ENCODE measurements around the gene CUBN. TPM values are rescaled to one million over a fixed set of nuclear protein-coding genes. Genes with fewer than 3 reads are reported as not detected.

Gene CUBN
- total and polyA plus RNA-seq, 10 of the 15 experiments (the other 5 are each of a cell fraction or from before 2014, with no cell fraction given), result under 0.01 to 0.14 (median 0.02) TPM; not detected in 6

GRCh38 chr10:17066000-17066399 lies 63.6 kb downstream of the CUBN start:
- no peak overlapping the region for H3K27ac ChIP-seq (ENCODE audit: control insufficient read depth, insufficient read depth)
- no peak for FAIRE-seq
- no peak for DNase-seq (ENCODE audit: low read depth, low spot score)
- ChIA-PET POLR2A (no interaction called here), SMC1A (ENCODE audit: uncharacterized antibody, unreplicated experiment) (interaction anchor here (0.8 kb wide), 1 partner anchor 29 kb away, joined by 3 read pairs; no protein-coding TSS in a partner anchor), CTCF (no interaction called here), RAD21 (ENCODE audit: unreplicated experiment) (no interaction called here)
- no peaks in the 10 kb centered on the region for H3K9me3 ChIP-seq (replicated peaks; ENCODE audit: control insufficient read depth, insufficient read depth, low read length)
- no peak for TF ChIP-seq STAT1 (conservative IDR thresholded peaks at IDR 0.05)
- TF ChIP-seq SPI1 (IDR thresholded peaks at IDR 0.05; ENCODE audit: borderline replicate concordance, insufficient read depth, low read depth, low read length), result no peak
- no peak for TF ChIP-seq ATF3 (IDR thresholded peaks at IDR 0.05; ENCODE audit: borderline replicate concordance, extremely low read depth, low read depth, low read length)
- no peak for TF ChIP-seq E2F4 (IDR thresholded peaks at IDR 0.05; ENCODE audit: low read depth, low read length)
- TF ChIP-seq WRNIP1 (IDR thresholded peaks at IDR 0.05; ENCODE audit: borderline replicate concordance, low read depth, low read length), result no peak
- no peak for TF ChIP-seq RUNX3 (IDR thresholded peaks at IDR 0.05; ENCODE audit: low read length)
- TF ChIP-seq RCOR1 (conservative IDR thresholded peaks at IDR 0.05; ENCODE audit: low read depth, low read length), result no peak
- no peak for TF ChIP-seq MXI1 (IDR thresholded peaks at IDR 0.05; ENCODE audit: low read depth, low read length)
- TF ChIP-seq IKZF2 (IDR thresholded peaks at IDR 0.05), result no peak
- TF ChIP-seq, protein P1, sequence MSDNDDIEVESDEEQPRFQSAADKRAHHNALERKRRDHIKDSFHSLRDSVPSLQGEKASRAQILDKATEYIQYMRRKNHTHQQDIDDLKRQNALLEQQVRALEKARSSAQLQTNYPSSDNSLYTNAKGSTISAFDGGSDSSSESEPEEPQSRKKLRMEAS (IDR thresholded peaks at IDR 0.05; ENCODE audit: low read depth, low read length), result no peak
- TF ChIP-seq RAD21 (IDR thresholded peaks at IDR 0.05; ENCODE audit: insufficient read depth, low read depth, low read length), result no peak
- TF ChIP-seq, protein P2, sequence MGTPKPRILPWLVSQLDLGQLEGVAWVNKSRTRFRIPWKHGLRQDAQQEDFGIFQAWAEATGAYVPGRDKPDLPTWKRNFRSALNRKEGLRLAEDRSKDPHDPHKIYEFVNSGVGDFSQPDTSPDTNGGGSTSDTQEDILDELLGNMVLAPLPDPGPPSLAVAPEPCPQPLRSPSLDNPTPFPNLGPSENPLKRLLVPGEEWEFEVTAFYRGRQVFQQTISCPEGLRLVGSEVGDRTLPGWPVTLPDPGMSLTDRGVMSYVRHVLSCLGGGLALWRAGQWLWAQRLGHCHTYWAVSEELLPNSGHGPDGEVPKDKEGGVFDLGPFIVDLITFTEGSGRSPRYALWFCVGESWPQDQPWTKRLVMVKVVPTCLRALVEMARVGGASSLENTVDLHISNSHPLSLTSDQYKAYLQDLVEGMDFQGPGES (IDR thresholded peaks at IDR 0.05), result no peak
- H3K36me3 ChIP-seq (ENCODE audit: control insufficient read depth in 2 of 2, insufficient read depth in 2 of 2, low read length in 1 of 2), result no peaks in the 10 kb centered on the region
- no peaks in the 10 kb centered on the region for H4K20me1 ChIP-seq (ENCODE audit: control insufficient read depth, insufficient read depth)
- ATAC-seq, result no peak
- WGBS (ENCODE audit: insufficient coverage, insufficient replicate concordance, low lambda C conversion rate, missing lambda C conversion rate), result 0% methylated on average over 1 of the region's 1 CpG
- no peaks in the 10 kb centered on the region for H3K4me1 ChIP-seq (ENCODE audit: control insufficient read depth, insufficient read depth, low read length)
- H3K4me2 ChIP-seq (ENCODE audit: control insufficient read depth, insufficient read depth), result no peak overlapping the region
- no peaks in the 10 kb centered on the region for H3K79me2 ChIP-seq (ENCODE audit: control insufficient read depth, insufficient read depth, low read length)
- H3K4me3 ChIP-seq, result no peak overlapping the region
- no peaks in the 10 kb centered on the region for H3K27me3 ChIP-seq (replicated peaks in 1 of 2; ENCODE audit: control insufficient read depth in 2 of 2, insufficient read depth in 2 of 2, low read length in 1 of 2)
- no peak overlapping the region for H3K9ac ChIP-seq (ENCODE audit: control insufficient read depth, insufficient read depth, low read length)
- no TSS peak for BruUV-seq (replicated peaks)
- in situ Hi-C loops (cut with MboI), result no loop called here
- intact Hi-C loops (cut with micrococcal nuclease; ENCODE audit: unreplicated experiment), result no loop called here
- no peak overlapping the region for H2AFZ ChIP-seq (ENCODE audit: control insufficient read depth, low read depth, low read length)

Measured in GM12878 (cell line).